K562 (cell line): ENCODE measurements around the gene FBLIM1. TPM values are rescaled to one million over a fixed set of nuclear protein-coding genes. Genes with fewer than 3 reads are reported as not detected.

Experiments
- DIDO1 ChIP-seq: fragments of 450-650 bp; IDR thresholded peaks from 2 replicates; pipeline ENCODE4 v1.6.1; 2016; ENCODE audit warnings: low read depth, missing biosample characterization, missing genetic modification characterization
- DNMT1 ChIP-seq: fragments of 450-650 bp; IDR thresholded peaks from 2 replicates; pipeline ENCODE4 v1.6.1; 2016; ENCODE audit warnings: antibody characterized with exemption, mild to moderate bottlenecking
- LARP7 ChIP-seq: fragments of 450-650 bp; IDR thresholded peaks from 2 replicates; pipeline ENCODE4 v1.6.1; 2016
- RBFOX2 ChIP-seq: fragments of 200-400 bp; formaldehyde crosslinking; IDR thresholded peaks from 2 replicates; pipeline ENCODE4 v1.6.1; 2017; ENCODE audit warnings: low read depth, mild to moderate bottlenecking, low read length, moderate library complexity
- STAT5A ChIP-seq: IDR thresholded peaks from 2 replicates; pipeline ENCODE4 v1.6.1; 2012; ENCODE audit warnings: low read length, inconsistent platforms, borderline replicate concordance
- ZNF140 ChIP-seq: fragments of 250-450 bp; sonication (Bioruptor Pico); IDR thresholded peaks from 2 replicates; pipeline ENCODE4 v1.8.0; 2021; ENCODE audit warnings: moderate library complexity, mild to moderate bottlenecking, inconsistent platforms
- ZNF282 ChIP-seq: sonication (generic); formaldehyde crosslinking; IDR thresholded peaks from 2 replicates; pipeline ENCODE4 v1.8.1; 2023; ENCODE audit warnings: missing genetic modification reagents
- ZNF79 ChIP-seq: fragments of 250-450 bp; sonication (Bioruptor Pico); IDR thresholded peaks from 2 replicates; pipeline ENCODE4 v1.4.0; 2020; ENCODE audit warnings: low read depth, mild to moderate bottlenecking, moderate library complexity
- polyA plus RNA-seq, 8 experiments: library from polyadenylated mRNA; depleted of rRNA in 4 of 8; stranded (reverse) in 5 of 8; unstranded in 3 of 8; fragments of >200 nt; fragmentation: Nextera tagmentation in 2 of 8; fragmentation: Illumina TruSeq in 1 of 8; extraction: Ambion mirVana in 2 of 8; extraction: Trizol in 1 of 8; gene quantifications; 2 replicates each; pipeline versions ENCODE4 v1.2.1 to v1.2.3, GENCODE V29; 2011 to 2014; ENCODE audit warnings: inconsistent platforms in 1 of 8, missing spikeins in 1 of 8
- total RNA-seq, 7 experiments: library from RNA; depleted of rRNA in 6 of 7; stranded (reverse); fragments of >200 nt in 6 of 7; fragmentation: Illumina TruSeq in 2 of 7; extraction: Trizol in 2 of 7; gene quantifications; 2 replicates each; pipeline versions ENCODE4 v1.2.1 to v1.2.3, GENCODE V29; 2011 to 2021; ENCODE audit warnings: low replicate concordance in 1 of 7
- TF ChIP-seq, protein P1 (sequence below), 2 experiments: fragments of 250-450 bp in 1 of 2; fragments of 450-650 bp in 1 of 2; sonication (Bioruptor Pico) in 1 of 2; IDR thresholded peaks; 2 replicates each; pipeline versions ENCODE4 v1.6.1 to v1.8.0; 2016 to 2021; ENCODE audit warnings: mild to moderate bottlenecking in 2 of 2, moderate library complexity in 2 of 2, missing compliant biosample characterization in 1 of 2, missing genetic modification characterization in 1 of 2
- TF ChIP-seq, protein P2 (sequence below): fragments of 450-650 bp; IDR thresholded peaks from 2 replicates; pipeline ENCODE4 v1.7.0; 2016; ENCODE audit warnings: borderline replicate concordance
- TF ChIP-seq, protein P3 (sequence below): fragments of 250-450 bp; sonication (Bioruptor Pico); IDR thresholded peaks from 2 replicates; pipeline ENCODE4 v1.5.0; 2021; ENCODE audit warnings: mild to moderate bottlenecking, moderate library complexity
- TF ChIP-seq, protein P4 (sequence below): fragments of 450-650 bp; conservative IDR thresholded peaks from 2 replicates; pipeline ENCODE4 v1.6.1; 2016; ENCODE audit warnings: missing genetic modification characterization, low read depth, mild to moderate bottlenecking, missing compliant biosample characterization, moderate library complexity
- TF ChIP-seq, protein P5 (sequence below): fragments of 250-450 bp; sonication (Bioruptor Pico); IDR thresholded peaks from 2 replicates; pipeline ENCODE4 v1.4.0; 2020; ENCODE audit warnings: mild to moderate bottlenecking, moderate library complexity

FBLIM1 gene
- total and polyA plus RNA-seq, 9 of the 15 experiments (the other 6 are each of a cell fraction or from before 2014, with no cell fraction given): 0.14 to 0.24 TPM; not detected in 7

DNA sequence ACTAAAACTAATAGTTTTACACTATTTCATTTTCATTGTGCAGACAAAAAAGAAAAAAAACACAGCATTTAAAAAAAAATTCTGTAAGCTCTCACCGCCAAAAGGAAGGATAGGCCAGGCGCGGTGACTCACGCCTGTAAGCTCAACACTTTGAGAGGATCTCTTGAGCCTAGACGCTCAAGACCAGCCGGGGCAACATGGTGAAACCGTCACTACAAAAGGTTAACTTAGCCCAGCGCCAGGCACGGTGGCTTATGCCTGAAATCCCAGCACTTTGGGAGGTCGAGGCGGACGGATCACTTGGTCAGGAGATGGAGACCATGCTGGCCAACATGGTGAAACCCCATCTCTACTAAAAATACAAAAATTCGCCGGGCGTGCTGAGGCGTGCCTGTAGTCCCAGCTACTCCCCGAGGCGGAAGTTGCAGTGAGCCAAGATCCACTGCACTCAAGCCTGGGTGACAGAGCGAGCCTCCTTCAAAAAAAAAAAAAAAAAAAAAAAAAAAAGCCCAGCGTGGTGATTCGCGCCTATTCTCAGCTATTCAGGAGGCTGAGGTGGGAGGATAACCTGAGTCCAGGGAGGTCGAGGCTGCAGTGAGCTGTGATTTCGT is 74.6 kb downstream of the FBLIM1 start (continued):
- TF ChIP-seq, protein P1, sequence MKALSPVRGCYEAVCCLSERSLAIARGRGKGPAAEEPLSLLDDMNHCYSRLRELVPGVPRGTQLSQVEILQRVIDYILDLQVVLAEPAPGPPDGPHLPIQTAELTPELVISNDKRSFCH (CRISPR knock-in tag; IDR thresholded peaks at IDR 0.05): no peak
- TF ChIP-seq, protein P1 (tag; IDR thresholded peaks at IDR 0.05): no peak
- TF ChIP-seq ZNF79 (CRISPR knock-in tag) (no peak), ZNF140 (CRISPR knock-in tag) (no peak), ZNF282 (CRISPR knock-in tag) (no peak), RBFOX2 (peak; percentile 80), STAT5A (no peak), DIDO1 (tag) (no peak), LARP7 (0 out of 2 replicates have a peak, but pooled peaks have one; percentile 14), DNMT1 (no peak)
- TF ChIP-seq, protein P2, sequence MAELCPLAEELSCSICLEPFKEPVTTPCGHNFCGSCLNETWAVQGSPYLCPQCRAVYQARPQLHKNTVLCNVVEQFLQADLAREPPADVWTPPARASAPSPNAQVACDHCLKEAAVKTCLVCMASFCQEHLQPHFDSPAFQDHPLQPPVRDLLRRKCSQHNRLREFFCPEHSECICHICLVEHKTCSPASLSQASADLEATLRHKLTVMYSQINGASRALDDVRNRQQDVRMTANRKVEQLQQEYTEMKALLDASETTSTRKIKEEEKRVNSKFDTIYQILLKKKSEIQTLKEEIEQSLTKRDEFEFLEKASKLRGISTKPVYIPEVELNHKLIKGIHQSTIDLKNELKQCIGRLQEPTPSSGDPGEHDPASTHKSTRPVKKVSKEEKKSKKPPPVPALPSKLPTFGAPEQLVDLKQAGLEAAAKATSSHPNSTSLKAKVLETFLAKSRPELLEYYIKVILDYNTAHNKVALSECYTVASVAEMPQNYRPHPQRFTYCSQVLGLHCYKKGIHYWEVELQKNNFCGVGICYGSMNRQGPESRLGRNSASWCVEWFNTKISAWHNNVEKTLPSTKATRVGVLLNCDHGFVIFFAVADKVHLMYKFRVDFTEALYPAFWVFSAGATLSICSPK: no peak
- TF ChIP-seq, protein P3, sequence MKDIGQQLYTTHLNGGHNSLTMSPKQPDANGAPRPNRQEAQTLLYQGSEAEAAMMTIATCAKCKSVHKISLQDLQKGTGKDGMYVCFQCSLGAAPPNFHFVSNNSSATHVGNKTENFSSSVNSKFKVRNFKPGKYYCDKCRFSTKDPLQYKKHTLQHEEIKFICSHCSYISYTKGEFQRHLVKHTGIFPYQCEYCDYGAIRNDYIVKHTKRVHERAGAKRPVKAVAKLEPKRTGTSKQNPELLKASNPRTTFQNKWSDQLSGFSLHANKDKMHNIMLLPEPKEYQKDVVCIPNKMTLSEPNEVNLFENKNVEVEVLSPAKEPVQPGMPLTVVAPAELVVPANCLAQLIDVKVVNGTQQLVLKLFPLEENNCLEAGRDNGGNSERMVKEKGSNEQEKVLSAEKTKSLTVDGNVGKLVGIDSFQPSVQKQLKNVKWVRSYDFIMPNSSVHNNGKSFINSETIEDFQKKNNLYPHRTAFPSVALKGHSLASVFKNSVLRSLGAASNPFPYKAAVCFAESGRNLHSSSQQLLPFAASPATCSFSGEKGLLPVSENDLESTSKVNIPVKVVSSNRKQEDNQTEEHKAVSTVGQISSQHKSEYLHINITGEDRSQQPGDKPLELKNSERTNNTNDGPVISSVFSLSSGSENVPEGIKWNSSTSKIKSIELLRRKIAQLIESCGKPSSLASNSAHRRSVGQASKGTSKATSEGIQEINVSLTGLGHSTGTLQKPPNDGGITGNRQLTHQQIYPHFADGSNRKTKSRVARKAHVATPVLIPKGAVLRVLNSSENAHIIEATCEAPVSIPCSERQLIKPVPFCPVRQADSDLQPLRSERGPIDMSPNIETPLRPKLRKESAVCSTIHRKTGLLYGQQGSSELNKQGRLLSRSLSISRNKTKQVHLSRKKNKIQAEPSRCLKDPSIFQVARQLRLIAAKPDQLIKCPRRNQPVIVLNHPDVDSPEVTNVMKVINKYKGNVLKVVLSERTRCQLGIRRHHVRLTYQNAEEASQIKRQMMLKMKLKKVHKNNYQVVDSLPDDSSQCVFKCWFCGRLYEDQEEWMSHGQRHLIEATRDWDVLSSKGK (CRISPR knock-in tag): no peak
- TF ChIP-seq, protein P4, sequence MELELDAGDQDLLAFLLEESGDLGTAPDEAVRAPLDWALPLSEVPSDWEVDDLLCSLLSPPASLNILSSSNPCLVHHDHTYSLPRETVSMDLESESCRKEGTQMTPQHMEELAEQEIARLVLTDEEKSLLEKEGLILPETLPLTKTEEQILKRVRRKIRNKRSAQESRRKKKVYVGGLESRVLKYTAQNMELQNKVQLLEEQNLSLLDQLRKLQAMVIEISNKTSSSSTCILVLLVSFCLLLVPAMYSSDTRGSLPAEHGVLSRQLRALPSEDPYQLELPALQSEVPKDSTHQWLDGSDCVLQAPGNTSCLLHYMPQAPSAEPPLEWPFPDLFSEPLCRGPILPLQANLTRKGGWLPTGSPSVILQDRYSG (tag): peak; percentile 68; the same call in 1 of the 2 replicates
- TF ChIP-seq, protein P5, sequence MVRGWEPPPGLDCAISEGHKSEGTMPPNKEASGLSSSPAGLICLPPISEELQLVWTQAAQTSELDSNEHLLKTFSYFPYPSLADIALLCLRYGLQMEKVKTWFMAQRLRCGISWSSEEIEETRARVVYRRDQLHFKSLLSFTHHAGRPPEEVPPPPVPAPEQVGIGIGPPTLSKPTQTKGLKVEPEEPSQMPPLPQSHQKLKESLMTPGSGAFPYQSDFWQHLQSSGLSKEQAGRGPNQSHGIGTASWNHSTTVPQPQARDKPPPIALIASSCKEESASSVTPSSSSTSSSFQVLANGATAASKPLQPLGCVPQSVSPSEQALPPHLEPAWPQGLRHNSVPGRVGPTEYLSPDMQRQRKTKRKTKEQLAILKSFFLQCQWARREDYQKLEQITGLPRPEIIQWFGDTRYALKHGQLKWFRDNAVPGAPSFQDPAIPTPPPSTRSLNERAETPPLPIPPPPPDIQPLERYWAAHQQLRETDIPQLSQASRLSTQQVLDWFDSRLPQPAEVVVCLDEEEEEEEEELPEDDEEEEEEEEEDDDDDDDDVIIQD: no peak
